ENCODE data around the gene RNLS.

RNLS gene

GRCh38 chr10:88546497-88546896 lies 36.6 kb downstream of the RNLS start:
- DNase-seq, result no peak

- DNase-seq, result no peak
These were observed 37.8 kb downstream of the RNLS start for GRCh38 chr10:88545359-88545758.

- DNase-seq, result no peak
These were observed 38.8 kb downstream of the RNLS start for GRCh38 chr10:88544140-88544870.

GRCh38 chr10:88542522-88542921 lies 40.6 kb downstream of the RNLS start:
- no peak for DNase-seq

- DNase-seq, result no peak
These were observed 41.9 kb downstream of the RNLS start for GRCh38 chr10:88541116-88541626.

GRCh38 chr10:88540351-88540750 lies 42.8 kb downstream of the RNLS start:
- no peak for DNase-seq

- no peak for DNase-seq
These were observed 45.1 kb downstream of the RNLS start for GRCh38 chr10:88538048-88538447.

- no peak for DNase-seq
These were observed 45.8 kb downstream of the RNLS start for GRCh38 chr10:88537322-88537721.

- DNase-seq, result no peak
These were observed 46.7 kb downstream of the RNLS start for GRCh38 chr10:88536437-88536836.

- no peak for DNase-seq
These were observed 48.9 kb downstream of the RNLS start for GRCh38 chr10:88534072-88534665.

GRCh38 chr10:88531392-88532052 lies 51.6 kb downstream of the RNLS start:
- DNase-seq, result no peak

- DNase-seq, result no peak
These were observed 52.3 kb downstream of the RNLS start for GRCh38 chr10:88530629-88531391.

GRCh38 chr10:88530093-88530492 lies 53.0 kb downstream of the RNLS start:
- DNase-seq, result no peak

GRCh38 chr10:88528806-88529570 lies 54.1 kb downstream of the RNLS start:
- DNase-seq, result no peak

GRCh38 chr10:88528201-88528600 lies 54.9 kb downstream of the RNLS start:
- no peak for DNase-seq

- DNase-seq, result no peak
These were observed 55.9 kb downstream of the RNLS start for GRCh38 chr10:88527245-88527644.

GRCh38 chr10:88526501-88527105 lies 56.5 kb downstream of the RNLS start:
- no peak for DNase-seq

- DNase-seq, result no peak
These were observed 57.6 kb downstream of the RNLS start for GRCh38 chr10:88525371-88526069.

GRCh38 chr10:88523739-88524400 lies 59.2 kb downstream of the RNLS start:
- DNase-seq, result no peak

- DNase-seq, result no peak
These were observed 60.4 kb downstream of the RNLS start for GRCh38 chr10:88522715-88523114.

GRCh38 chr10:88521791-88522190 lies 61.3 kb downstream of the RNLS start:
- no peak for DNase-seq

Data from midbrain (tissue), 1 donor.